Osteocyte (in vitro differentiated cells): ENCODE data around the gene TFAP2D. TPM values are rescaled to one million over a fixed set of nuclear protein-coding genes. Genes with fewer than 3 reads are reported as not detected.
A peak's percentile ranks its signal among the peaks of the same experiment; 100 is the strongest.

Experiments
- DNase-seq: peaks from one replicate; pipeline ENCODE4 v3.0.0; 2021; ENCODE audit warnings: mixed read lengths; ENCODE audit not compliant: unreplicated experiment; ENCODE audit errors: extremely low spot score
- H3K27ac Mint-ChIP-seq: one replicate; pipeline ENCODE4 v1.8.0; 2021; ENCODE audit warnings: mild to moderate bottlenecking, mixed read lengths; ENCODE audit not compliant: unreplicated experiment
- H3K27me3 Mint-ChIP-seq: one replicate; pipeline ENCODE4 v1.8.0; 2021; ENCODE audit warnings: mixed read lengths; ENCODE audit not compliant: unreplicated experiment
- H3K36me3 Mint-ChIP-seq: one replicate; pipeline ENCODE4 v1.8.0; 2021; ENCODE audit warnings: mixed read lengths; ENCODE audit not compliant: unreplicated experiment
- H3K4me1 Mint-ChIP-seq: one replicate; pipeline ENCODE4 v1.8.0; 2021; ENCODE audit warnings: mixed read lengths; ENCODE audit not compliant: unreplicated experiment
- H3K4me3 Mint-ChIP-seq: one replicate; pipeline ENCODE4 v1.8.0; 2021; ENCODE audit warnings: mild to moderate bottlenecking, moderate library complexity, mixed read lengths; ENCODE audit not compliant: unreplicated experiment
- H3K9me3 Mint-ChIP-seq: one replicate; pipeline ENCODE4 v1.8.0; 2021; ENCODE audit warnings: mixed read lengths; ENCODE audit not compliant: unreplicated experiment
- CTCF ChIP-seq: fragments of 200-600 bp; sonication (generic); IDR thresholded peaks from 2 replicates; pipeline ENCODE4 v1.5.0; 2021; ENCODE audit warnings: antibody characterized with exemption, mild to moderate bottlenecking, moderate library complexity
- total RNA-seq: library from RNA; stranded (reverse); gene quantifications from 2 replicates; pipeline ENCODE4 v1.2.1, GENCODE V29; 2021

The TFAP2D gene
- total RNA-seq, 1 donor from 2014 or later: not detected

DNA sequence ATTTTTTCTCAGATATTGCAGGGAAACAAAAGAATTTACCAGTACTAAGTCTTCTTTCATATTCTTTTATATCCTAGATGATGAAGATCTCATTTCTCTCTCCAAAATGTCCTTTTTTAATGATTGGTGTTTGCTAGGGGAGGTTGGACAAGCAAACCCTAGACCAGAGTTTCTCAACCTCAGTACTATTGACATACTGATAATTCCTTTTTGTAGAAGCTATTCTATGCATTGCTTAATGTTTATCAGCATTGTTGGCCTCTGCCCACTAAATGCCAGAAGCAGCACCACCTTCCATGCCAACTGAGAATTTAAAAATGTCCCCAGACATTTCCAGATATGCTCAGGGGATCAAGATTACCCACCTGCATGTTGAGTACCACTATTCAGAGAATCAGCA is 91.0 kb downstream of the TFAP2D start:
- Mint-ChIP-seq H3K4me1 (no peaks in the 10 kb centered on the region), H3K27ac (no peak overlapping the region), H3K4me3 (no peak overlapping the region), H3K9me3 (no peaks in the 10 kb centered on the region), H3K27me3 (peaks cover 43% of the 10 kb centered on the region), H3K36me3 (no peaks in the 10 kb centered on the region)
- no peak for DNase-seq
- TF ChIP-seq CTCF: no peak

DNA sequence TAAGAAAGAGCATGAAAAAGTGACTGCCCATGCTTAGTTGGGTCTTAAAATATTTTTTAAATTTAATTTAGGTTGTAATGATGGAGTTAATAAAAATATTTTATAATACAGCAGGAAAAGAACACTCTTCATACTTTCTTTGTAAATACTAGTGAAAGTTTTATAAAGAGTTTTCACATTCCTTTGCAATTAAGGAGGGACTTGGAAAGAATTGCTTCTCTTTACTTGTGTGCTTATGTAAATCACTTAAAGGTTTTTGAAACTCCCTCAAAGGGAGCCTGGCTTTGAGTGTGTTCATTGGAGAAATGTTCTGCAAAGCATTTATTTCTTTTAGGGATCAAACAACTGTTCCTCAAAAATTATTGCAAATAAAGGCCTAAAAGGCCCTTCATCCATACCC is 93.7 kb downstream of the TFAP2D start:
- TF ChIP-seq CTCF: no peak
- peaks cover 28% of the 10 kb centered on the region for H3K27me3 Mint-ChIP-seq
- H3K4me3 Mint-ChIP-seq: no peak overlapping the region
- DNase-seq: no peak
- H3K4me1 Mint-ChIP-seq: no peaks in the 10 kb centered on the region
- H3K9me3 Mint-ChIP-seq: no peaks in the 10 kb centered on the region
- H3K36me3 Mint-ChIP-seq: no peaks in the 10 kb centered on the region
- no peak overlapping the region for H3K27ac Mint-ChIP-seq

DNA sequence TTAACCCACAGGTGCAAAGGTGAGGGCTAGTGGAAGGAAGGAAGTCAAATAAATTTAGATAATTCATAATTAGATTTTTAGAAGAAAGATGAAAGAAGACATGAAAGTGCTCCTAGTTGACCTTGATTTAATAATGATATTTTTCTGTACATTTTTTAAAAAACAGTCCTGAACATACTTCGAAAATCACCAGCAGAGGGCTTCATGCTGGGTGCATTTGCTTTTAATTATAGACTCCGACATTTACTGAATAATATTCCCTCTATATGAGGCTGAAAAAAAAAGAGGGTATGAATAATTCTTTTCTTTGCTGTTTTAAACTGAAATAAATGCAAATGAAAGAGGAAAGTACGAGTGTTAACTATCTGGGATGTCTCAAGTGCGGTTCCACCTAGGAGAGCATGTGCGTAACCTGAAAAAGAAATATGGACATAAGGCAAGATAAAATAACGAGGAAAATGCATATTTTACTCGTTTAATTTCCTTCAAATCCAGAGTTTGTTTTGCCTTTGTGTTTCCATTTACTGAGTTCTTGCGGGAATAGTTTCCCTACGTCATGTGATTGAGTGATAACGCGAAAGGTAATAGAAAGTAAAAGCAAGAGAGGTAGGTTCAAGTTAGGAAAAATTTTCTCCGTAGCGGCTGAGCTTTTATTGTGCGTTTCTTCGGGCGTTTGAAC is 102.2 kb downstream of the TFAP2D start:
- H3K27ac Mint-ChIP-seq: peak overlapping the region; percentile 44
- peaks cover 13% of the 10 kb centered on the region for H3K4me1 Mint-ChIP-seq
- no peaks in the 10 kb centered on the region for H3K9me3 Mint-ChIP-seq
- TF ChIP-seq CTCF: peak; percentile 63
- H3K27me3 Mint-ChIP-seq: peaks cover 9% of the 10 kb centered on the region
- H3K36me3 Mint-ChIP-seq: no peaks in the 10 kb centered on the region
- DNase-seq: no peak
- H3K4me3 Mint-ChIP-seq: peak overlapping the region; percentile 88

- peak; percentile 92 for DNase-seq
- Mint-ChIP-seq H3K4me1 (peaks cover 16% of the 10 kb centered on the region), H3K27ac (peak overlapping the region; percentile 44), H3K36me3 (no peaks in the 10 kb centered on the region), H3K4me3 (peak overlapping the region; percentile 88), H3K27me3 (peaks cover 9% of the 10 kb centered on the region), H3K9me3 (no peaks in the 10 kb centered on the region)
- peak; percentile 83 for TF ChIP-seq CTCF
Measured at GRCh38 chr6:50816115-50816675, 102.9 kb downstream of the TFAP2D start.

GRCh38 chr6:50816947-50817645 is 103.8 kb downstream of the TFAP2D start:
- H3K27ac Mint-ChIP-seq: peak overlapping the region; percentile 99

More at GRCh38 chr6:50816947-50817645, 103.8 kb downstream of the TFAP2D start:
- Mint-ChIP-seq H3K27me3 (peaks cover 9% of the 10 kb centered on the region), H3K4me3 (peak overlapping the region; percentile 81), H3K36me3 (no peaks in the 10 kb centered on the region), H3K4me1 (peaks cover 22% of the 10 kb centered on the region), H3K9me3 (no peaks in the 10 kb centered on the region)
- DNase-seq: no peak
- no peak for TF ChIP-seq CTCF
